Left cardiac atrium (tissue), 4 donors: ENCODE results near the gene DENND4A. TPM values are rescaled to one million over a fixed set of nuclear protein-coding genes. Genes with fewer than 3 reads are reported as not detected.
"Not testable (repeated sequence)": the region's sequence is repeated elsewhere in the genome, so short reads cannot be mapped to it uniquely, and the experiment has no call there.

Source experiments
- ATAC-seq, 2 donors: fragments of 200-7000 bp; cut with Tn5 transposase; one replicate each; pipeline ENCODE4 v1.9.1; 2020; ENCODE audit warnings: mild to moderate bottlenecking in 2 of 2, moderate library complexity in 2 of 2
- DNase-seq: peaks from one replicate; pipeline ENCODE4 v3.0.0-alpha.2; 2020
- intact Hi-C, 2 donors: fragments of 100-400 bp; cut with DNase I; formaldehyde crosslinking; loops; one replicate each; pipeline versions ENCODE4 v1.14.1 to v1.15.1; 2022 to 2023
- microRNA-seq, 2 donors: library from miRNA; unstranded; fragments of <30 nt; microRNA quantifications; one replicate each; pipeline ENCODE4 v1.2.0, GENCODE V29; 2020
- total RNA-seq, 2 donors: library from RNA; stranded (reverse); fragmentation: NEBNext Ultra II Directional; extraction: Animal tissue kit (Norgen Biotek cat#: 25700); gene quantifications; one replicate each; pipeline ENCODE4 v1.2.1, GENCODE V29; 2021
- donor health status: DM: no; HTN: yes; CAD: no.
- donor health status: DM: no; HTN: yes; CAD: no; lungs with severe emphysema.
- donor health status: DM: yes; HTN: yes; CAD: no.
- donor health status: Dilated cardiomyopathy.

Gene DENND4A
- total RNA-seq, 2 donors from 2014 or later = 18.1 to 22.9 TPM

- no peak for ATAC-seq
- no peak for DNase-seq
- intact Hi-C loops = no loop called here
These were observed 171.3 kb downstream of the DENND4A start for GRCh38 chr15:65620833-65621232.

- intact Hi-C loops = no loop called here
- ATAC-seq (no peak), DNase-seq (no peak)
These were observed 172.3 kb downstream of the DENND4A start for GRCh38 chr15:65619626-65620290.

GRCh38 chr15:65618560-65619109, 173.5 kb downstream of the DENND4A start:
- no peak for DNase-seq
- no peak for ATAC-seq
- intact Hi-C loops = no loop called here

- ATAC-seq, intact Hi-C loops, DNase-seq: not testable (repeated sequence)
These were observed 176.2 kb downstream of the DENND4A start for GRCh38 chr15:65615887-65616286.

GRCh38 chr15:65612949-65613744, 178.9 kb downstream of the DENND4A start:
- ATAC-seq (no peak), DNase-seq (no peak)
- intact Hi-C loops = no loop called here

GRCh38 chr15:65612616-65612946, 179.5 kb downstream of the DENND4A start:
- ATAC-seq = no peak
- intact Hi-C loops = no loop called here
- no peak for DNase-seq

GRCh38 chr15:65611888-65612615, 180.0 kb downstream of the DENND4A start:
- ATAC-seq = no peak
- intact Hi-C loops = no loop called here
- no peak for DNase-seq

GRCh38 chr15:65610871-65611718, 181.0 kb downstream of the DENND4A start, which contains the start of gene INTS14:
Gene INTS14 (minus strand): TSS chr15:65611131. CDS start chr15:65607380, 3,751 bp downstream.
- ATAC-seq = peak; percentile 99 to 100
- intact Hi-C loops = no loop called here
- DNase-seq = peak; percentile 99

Small RNA genes within 50 kb of the gene (microRNA-seq; reads per million reads assigned to microRNA genes)
- 0 to 0.20 reads per million in 2 donors for gene MIR4511

Other genes with a start within 250 kb of the DENND4A start
- 10 to 100 TPM; 15.3 to 17.8 TPM for gene INTS14, start 181.2 kb downstream of the DENND4A start, total RNA-seq
- 1 to 10 TPM; 2.5 to 3.0 TPM for gene SLC24A1, start 170.4 kb downstream of the DENND4A start, total RNA-seq
- 100 to 1,000 TPM; 159 to 202 TPM for gene RAB11A, start 77.2 kb upstream of the DENND4A start, total RNA-seq